Keratinocyte (primary cell): ENCODE measurements around the gene TK1. TPM values are rescaled to one million over a fixed set of nuclear protein-coding genes. Genes with fewer than 3 reads are reported as not detected.

Source experiments
- DNase-seq: peaks from one replicate; pipeline ENCODE4 v3.0.0-alpha.2; 2011; ENCODE audit warnings: low read depth, missing footprints, low spot score
- FAIRE-seq: peaks from 2 replicates; lab custom pipeline; 2011; peaks lifted over from hg19 to GRCh38; lab: Jason Lieb, UNC
- H2AFZ ChIP-seq: 2 replicates; pipeline ENCODE4 v1.6.0; 2012; ENCODE audit warnings: low read length, control low read depth, inconsistent platforms; ENCODE audit not compliant: control insufficient read depth
- H3K27ac ChIP-seq: 2 replicates; pipeline ENCODE4 v1.5.1; 2011; ENCODE audit warnings: low read length; ENCODE audit not compliant: control insufficient read depth, insufficient read depth
- H3K27me3 ChIP-seq: 3 replicates; pipeline ENCODE4 v1.6.0; 2011; ENCODE audit warnings: low read length; ENCODE audit not compliant: control insufficient read depth, insufficient read depth; ENCODE audit errors: extremely low read depth
- H3K36me3 ChIP-seq, 2 experiments: 2 replicates in 1 of 2; 3 replicates in 1 of 2; pipeline ENCODE4 v1.5.1; 2011; ENCODE audit warnings: low read length in 2 of 2, mild to moderate bottlenecking in 1 of 2; ENCODE audit not compliant: control insufficient read depth in 2 of 2, insufficient read depth in 2 of 2; ENCODE audit errors: extremely low read depth in 1 of 2
- H3K4me1 ChIP-seq: 3 replicates; pipeline ENCODE4 v1.5.1; 2011; ENCODE audit warnings: low read length; ENCODE audit not compliant: control insufficient read depth, insufficient read depth; ENCODE audit errors: extremely low read depth
- H3K4me2 ChIP-seq: 3 replicates; pipeline ENCODE4 v1.6.0; 2011; ENCODE audit warnings: low read depth, low read length; ENCODE audit not compliant: control insufficient read depth, insufficient read depth; ENCODE audit errors: extremely low read depth
- H3K4me3 ChIP-seq, 3 experiments: fragments of 200-600 bp in 1 of 3; sonication (generic) in 1 of 3; 2 replicates in 2 of 3; 3 replicates in 1 of 3; pipeline ENCODE4 v1.5.1; 2011 to 2016; ENCODE audit warnings: low read length in 3 of 3, mild to moderate bottlenecking in 3 of 3, control low read depth in 2 of 3, inconsistent platforms in 1 of 3, low read depth in 1 of 3, mixed read lengths in 1 of 3, mixed run types in 1 of 3, moderate library complexity in 1 of 3; ENCODE audit not compliant: control insufficient read depth in 2 of 3, insufficient read depth in 2 of 3; ENCODE audit errors: extremely low read depth in 1 of 3
- H3K79me2 ChIP-seq: 2 replicates; pipeline ENCODE4 v1.6.0; 2012; ENCODE audit warnings: low read length; ENCODE audit not compliant: control insufficient read depth, insufficient read depth
- H3K9ac ChIP-seq: 3 replicates; pipeline ENCODE4 v1.6.0; 2011; ENCODE audit warnings: low read length; ENCODE audit not compliant: control insufficient read depth, insufficient read depth; ENCODE audit errors: extremely low read depth
- H3K9me1 ChIP-seq: 3 replicates; pipeline ENCODE4 v1.6.0; 2011; ENCODE audit warnings: low read length; ENCODE audit not compliant: control insufficient read depth, insufficient read depth; ENCODE audit errors: extremely low read depth
- H3K9me3 ChIP-seq: 2 replicates; pipeline ENCODE4 v1.5.1; 2012; ENCODE audit warnings: low read depth, low read length; ENCODE audit not compliant: control insufficient read depth
- H4K20me1 ChIP-seq: 3 replicates; pipeline ENCODE4 v1.6.0; 2011; ENCODE audit warnings: low read length; ENCODE audit not compliant: control insufficient read depth, insufficient read depth; ENCODE audit errors: extremely low read depth
- EZH2 ChIP-seq: IDR thresholded peaks from one replicate; pipeline ENCODE4 v1.6.1; 2012; ENCODE audit warnings: inconsistent platforms, mild to moderate bottlenecking, low read length, moderate library complexity
- dilution Hi-C: fragments of 300-500 bp; cut with MboI; formaldehyde crosslinking; loops from one replicate; pipeline ENCODE4 v1.7.0; 2020; ENCODE audit warnings: low sequenced_read_pairs; ENCODE audit not compliant: extremely low pct_ligation_motif_present
- polyA plus RNA-seq, 5 experiments: library from polyadenylated mRNA; depleted of rRNA in 3 of 5; stranded (reverse) in 3 of 5; stranded (forward) in 1 of 5; unstranded in 1 of 5; fragments of >200 nt; gene quantifications; 1 replicate in 1 of 5; 2 replicates in 3 of 5; 3 replicates in 1 of 5; pipeline versions ENCODE4 v1.2.1 to v1.2.3, GENCODE V29; 2011 to 2012; ENCODE audit warnings: missing spikeins in 2 of 5, low read depth in 1 of 5, low replicate concordance in 1 of 5
- TF ChIP-seq, protein P1 (sequence below), 3 experiments: IDR thresholded peaks in 1 of 3; conservative IDR thresholded peaks in 1 of 3; optimal IDR thresholded peaks in 1 of 3; 2 replicates in 2 of 3; 3 replicates in 1 of 3; pipeline versions ENCODE3 to v1.5.1; 2011; ENCODE audit warnings: low read length in 3 of 3, mild to moderate bottlenecking in 3 of 3, moderate library complexity in 2 of 3, control low read depth in 1 of 3, inconsistent platforms in 1 of 3; ENCODE audit not compliant: insufficient read depth in 2 of 3; ENCODE audit errors: extremely low read depth in 1 of 3

The TK1 gene
- polyA plus RNA-seq, 1 donor (not counting 4 experiments of a cell fraction or from before 2014, with no cell fraction given): 21.8 TPM

DNA sequence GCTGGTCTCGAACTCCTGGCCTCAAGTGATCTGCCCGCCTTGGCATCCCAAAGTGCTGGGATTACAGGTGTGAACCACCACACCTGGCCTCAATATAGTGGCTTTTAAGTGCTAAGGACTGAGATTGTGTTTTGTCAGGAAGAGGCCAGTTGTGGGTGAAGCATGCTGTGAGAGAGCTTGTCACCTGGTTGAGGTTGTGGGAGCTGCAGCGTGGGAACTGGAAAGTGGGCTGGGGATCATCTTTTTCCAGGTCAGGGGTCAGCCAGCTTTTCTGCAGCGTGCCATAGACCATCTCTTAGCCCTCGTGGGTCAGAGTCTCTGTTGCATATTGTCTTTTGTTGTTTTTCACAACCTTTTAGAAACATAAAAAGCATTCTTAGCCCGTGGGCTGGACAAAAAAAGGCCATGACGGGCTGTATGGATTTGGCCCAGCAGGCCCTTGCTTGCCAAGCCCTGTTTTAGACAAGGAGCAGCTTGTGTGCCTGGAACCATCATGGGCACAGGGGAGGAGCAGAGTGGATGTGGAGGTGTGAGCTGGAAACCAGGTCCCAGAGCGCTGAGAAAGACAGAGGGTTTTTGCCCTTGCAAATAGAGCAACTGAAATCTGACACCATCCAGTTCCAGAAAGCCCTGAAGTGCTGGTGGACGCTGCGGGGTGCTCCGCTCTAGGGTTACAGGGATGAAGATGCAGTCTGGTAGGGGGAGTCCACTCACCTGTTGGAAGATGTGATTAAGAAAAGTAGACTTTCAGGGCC is 32.7 kb upstream of the TK1 start:
- H3K79me2 ChIP-seq: peaks cover 16% of the 10 kb centered on the region
- no peaks in the 10 kb centered on the region for H3K27me3 ChIP-seq
- TF ChIP-seq, protein P1, sequence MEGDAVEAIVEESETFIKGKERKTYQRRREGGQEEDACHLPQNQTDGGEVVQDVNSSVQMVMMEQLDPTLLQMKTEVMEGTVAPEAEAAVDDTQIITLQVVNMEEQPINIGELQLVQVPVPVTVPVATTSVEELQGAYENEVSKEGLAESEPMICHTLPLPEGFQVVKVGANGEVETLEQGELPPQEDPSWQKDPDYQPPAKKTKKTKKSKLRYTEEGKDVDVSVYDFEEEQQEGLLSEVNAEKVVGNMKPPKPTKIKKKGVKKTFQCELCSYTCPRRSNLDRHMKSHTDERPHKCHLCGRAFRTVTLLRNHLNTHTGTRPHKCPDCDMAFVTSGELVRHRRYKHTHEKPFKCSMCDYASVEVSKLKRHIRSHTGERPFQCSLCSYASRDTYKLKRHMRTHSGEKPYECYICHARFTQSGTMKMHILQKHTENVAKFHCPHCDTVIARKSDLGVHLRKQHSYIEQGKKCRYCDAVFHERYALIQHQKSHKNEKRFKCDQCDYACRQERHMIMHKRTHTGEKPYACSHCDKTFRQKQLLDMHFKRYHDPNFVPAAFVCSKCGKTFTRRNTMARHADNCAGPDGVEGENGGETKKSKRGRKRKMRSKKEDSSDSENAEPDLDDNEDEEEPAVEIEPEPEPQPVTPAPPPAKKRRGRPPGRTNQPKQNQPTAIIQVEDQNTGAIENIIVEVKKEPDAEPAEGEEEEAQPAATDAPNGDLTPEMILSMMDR (optimal IDR thresholded peaks at IDR 0.05 in 1 of 3, IDR thresholded peaks at IDR 0.05 in 1 of 3, conservative IDR thresholded peaks at IDR 0.05 in 1 of 3; ENCODE audit: extremely low read depth in 1 of 3, insufficient read depth in 2 of 3, low read length in 3 of 3): no peak
- no peak for TF ChIP-seq EZH2
- no peaks in the 10 kb centered on the region for H3K9me3 ChIP-seq
- H3K4me1 ChIP-seq: peaks cover 10% of the 10 kb centered on the region
- H3K4me2 ChIP-seq: no peak overlapping the region
- H4K20me1 ChIP-seq: no peaks in the 10 kb centered on the region
- peaks cover 0 to 28% of the 10 kb centered on the region in 2 experiments for H3K36me3 ChIP-seq
- FAIRE-seq: no peak
- no peak overlapping the region for H2AFZ ChIP-seq
- DNase-seq: no peak
- no peak overlapping the region for H3K4me3 ChIP-seq
- no peak overlapping the region for H3K9ac ChIP-seq
- H3K27ac ChIP-seq: no peak overlapping the region
- no peaks in the 10 kb centered on the region for H3K9me1 ChIP-seq
- dilution Hi-C loops: no loop called here

DNA sequence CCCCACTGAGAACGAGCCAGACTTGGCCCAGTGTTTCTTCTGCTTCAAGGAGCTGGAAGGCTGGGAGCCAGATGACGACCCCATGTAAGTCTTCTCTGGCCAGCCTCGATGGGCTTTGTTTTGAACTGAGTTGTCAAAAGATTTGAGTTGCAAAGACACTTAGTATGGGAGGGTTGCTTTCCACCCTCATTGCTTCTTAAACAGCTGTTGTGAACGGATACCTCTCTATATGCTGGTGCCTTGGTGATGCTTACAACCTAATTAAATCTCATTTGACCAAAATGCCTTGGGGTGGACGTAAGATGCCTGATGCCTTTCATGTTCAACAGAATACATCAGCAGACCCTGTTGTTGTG is 27.8 kb upstream of the TK1 start:
- H3K4me2 ChIP-seq: peak overlapping the region; percentile 88
- no peaks in the 10 kb centered on the region for H3K9me1 ChIP-seq
- H3K9ac ChIP-seq: peak overlapping the region; percentile 77
- H4K20me1 ChIP-seq: no peaks in the 10 kb centered on the region
- H2AFZ ChIP-seq: peak overlapping the region; percentile 91
- TF ChIP-seq, protein P1 (optimal IDR thresholded peaks at IDR 0.05 in 1 of 3, IDR thresholded peaks at IDR 0.05 in 1 of 3, conservative IDR thresholded peaks at IDR 0.05 in 1 of 3; ENCODE audit: extremely low read depth in 1 of 3, insufficient read depth in 2 of 3, low read length in 3 of 3): no peak
- no peak for TF ChIP-seq EZH2
- H3K36me3 ChIP-seq: peaks cover 0 to 10% of the 10 kb centered on the region in 2 experiments
- H3K27me3 ChIP-seq: no peaks in the 10 kb centered on the region
- peak overlapping the region; percentile 51 for H3K27ac ChIP-seq
- H3K9me3 ChIP-seq: no peaks in the 10 kb centered on the region
- dilution Hi-C loops: no loop called here
- DNase-seq: no peak
- peak overlapping the region; percentile 60 to 98 (median 70) for H3K4me3 ChIP-seq
- H3K79me2 ChIP-seq: peaks cover 21% of the 10 kb centered on the region
- FAIRE-seq: no peak
- H3K4me1 ChIP-seq: peaks cover 10% of the 10 kb centered on the region
